ENCODE data around the gene SCUBE2. TPM values are rescaled to one million over a fixed set of nuclear protein-coding genes. Genes with fewer than 3 reads are reported as not detected.
A peak's percentile ranks its signal among the peaks of the same experiment; 100 is the strongest.

Gene SCUBE2
- polyA plus RNA-seq, 2 of the 4 experiments (the other 2 are of a cell fraction): 0.49 to 0.63 TPM

DNA sequence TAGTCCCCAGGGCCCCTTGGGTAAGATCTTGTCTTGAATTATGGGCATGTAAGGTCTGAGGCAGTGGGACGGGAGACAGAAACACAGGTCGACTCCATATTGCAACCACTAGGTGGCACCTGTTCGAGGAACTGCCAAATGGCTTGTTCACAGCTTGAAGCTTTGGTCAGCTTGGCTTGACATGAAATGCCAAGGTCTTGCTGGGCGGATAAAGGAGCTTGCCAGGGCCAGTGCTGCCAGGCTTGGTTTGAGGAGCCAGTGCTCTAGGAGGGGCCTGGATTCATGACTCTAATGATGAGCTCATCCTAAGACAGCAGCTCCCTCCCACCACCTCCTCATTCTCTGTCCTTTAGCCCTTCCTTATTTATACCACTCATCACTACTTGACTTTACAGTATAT lies 75.7 kb downstream of the SCUBE2 start:
- H3K4me2 ChIP-seq: no peak overlapping the region
- ChIA-PET POLR2A (interaction anchor here (1.4 to 1.7 kb wide), 2 partner anchors 122 to 445 kb away, joined by 4 to 5 read pairs; partner anchors contain the start of gene ZNF143), CTCF (interaction anchor here (0.6 to 9.8 kb wide), 35 partner anchors 9 to 491 kb away, joined by 3 to 160 read pairs (median 6); partner anchors contain the start of gene SCUBE2)
- peak; percentile 84 for FAIRE-seq
- no peak overlapping the region for H3K4me3 ChIP-seq
- DNase-seq (ENCODE audit: low read depth in 1 of 2, low spot score in 1 of 2): peak; percentile 84 to 86
- peak; percentile 95 to 98 for ATAC-seq
- no peaks in the 10 kb centered on the region for H3K4me1 ChIP-seq
- no peak overlapping the region for H3K27ac ChIP-seq
- TF ChIP-seq, protein P1, sequence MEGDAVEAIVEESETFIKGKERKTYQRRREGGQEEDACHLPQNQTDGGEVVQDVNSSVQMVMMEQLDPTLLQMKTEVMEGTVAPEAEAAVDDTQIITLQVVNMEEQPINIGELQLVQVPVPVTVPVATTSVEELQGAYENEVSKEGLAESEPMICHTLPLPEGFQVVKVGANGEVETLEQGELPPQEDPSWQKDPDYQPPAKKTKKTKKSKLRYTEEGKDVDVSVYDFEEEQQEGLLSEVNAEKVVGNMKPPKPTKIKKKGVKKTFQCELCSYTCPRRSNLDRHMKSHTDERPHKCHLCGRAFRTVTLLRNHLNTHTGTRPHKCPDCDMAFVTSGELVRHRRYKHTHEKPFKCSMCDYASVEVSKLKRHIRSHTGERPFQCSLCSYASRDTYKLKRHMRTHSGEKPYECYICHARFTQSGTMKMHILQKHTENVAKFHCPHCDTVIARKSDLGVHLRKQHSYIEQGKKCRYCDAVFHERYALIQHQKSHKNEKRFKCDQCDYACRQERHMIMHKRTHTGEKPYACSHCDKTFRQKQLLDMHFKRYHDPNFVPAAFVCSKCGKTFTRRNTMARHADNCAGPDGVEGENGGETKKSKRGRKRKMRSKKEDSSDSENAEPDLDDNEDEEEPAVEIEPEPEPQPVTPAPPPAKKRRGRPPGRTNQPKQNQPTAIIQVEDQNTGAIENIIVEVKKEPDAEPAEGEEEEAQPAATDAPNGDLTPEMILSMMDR (IDR thresholded peaks at IDR 0.05): peak; percentile 82
- no peak for TF ChIP-seq FOXS1 (CRISPR knock-in tag; IDR thresholded peaks at IDR 0.05)
- peak; percentile 67 to 68 for TF ChIP-seq RAD21 (conservative IDR thresholded peaks at IDR 0.05 in 1 of 2, IDR thresholded peaks at IDR 0.05 in 1 of 2)
- TF ChIP-seq HOXB5 (CRISPR knock-in tag; IDR thresholded peaks at IDR 0.05): no peak
- TF ChIP-seq MYC (IDR thresholded peaks at IDR 0.05; ENCODE audit: borderline replicate concordance, low read length): no peak
- peak; percentile 85 for TF ChIP-seq SMC3 (IDR thresholded peaks at IDR 0.05)
- TF ChIP-seq JUN (IDR thresholded peaks at IDR 0.05): no peak
- 6% methylated on average over 4 of the region's 4 CpGs for WGBS (ENCODE audit: missing lambda C conversion rate)
- no peaks in the 10 kb centered on the region; the same call in 2 of the 3 replicates for H3K9me3 ChIP-seq

DNA sequence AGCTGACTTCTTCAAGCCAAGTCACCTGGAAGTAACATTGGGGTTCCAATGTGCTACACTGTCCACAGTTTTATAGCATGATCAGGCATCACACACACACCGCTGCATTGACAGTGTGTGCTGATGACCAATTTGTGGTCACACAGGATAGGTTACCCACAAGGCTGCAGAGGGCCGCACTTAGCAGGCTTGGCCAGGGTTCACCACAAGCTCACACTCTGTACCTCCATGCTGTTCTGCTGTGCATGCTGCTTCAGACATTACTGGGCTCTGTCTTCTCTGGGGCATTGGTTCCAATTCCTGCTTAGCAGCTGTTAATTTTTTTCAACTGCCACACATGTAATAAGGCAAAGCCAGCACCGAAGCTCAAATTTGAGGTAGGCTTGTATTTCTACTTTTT lies 76.6 kb downstream of the SCUBE2 start:
- ChIA-PET POLR2A (interaction anchor here (1.4 to 1.9 kb wide), 3 partner anchors 11 to 446 kb away, joined by 4 to 5 read pairs (median 4); partner anchors contain the start of genes NRIP3 and ZNF143), CTCF (interaction anchor here (0.7 to 9.8 kb wide), 32 partner anchors 9 to 492 kb away, joined by 3 to 160 read pairs (median 6); partner anchors contain the start of gene SCUBE2)
- no peaks in the 10 kb centered on the region for H3K4me1 ChIP-seq
- WGBS (ENCODE audit: missing lambda C conversion rate): 92% methylated on average over 3 of the region's 3 CpGs
- ATAC-seq (no peak; a peak in 1 of 6 replicates), FAIRE-seq (no peak), DNase-seq (ENCODE audit: low read depth in 1 of 2, low spot score in 1 of 2) (no peak)
- H3K4me2 ChIP-seq: no peak overlapping the region
- no peaks in the 10 kb centered on the region; the same call in 2 of the 3 replicates for H3K9me3 ChIP-seq
- TF ChIP-seq SMC3 (IDR thresholded peaks at IDR 0.05) (no peak), BHLHE40 (IDR thresholded peaks at IDR 0.05; ENCODE audit: low read depth, low read length) (no peak), NR3C1 (IDR thresholded peaks at IDR 0.05) (no peak), HOXB5 (CRISPR knock-in tag; IDR thresholded peaks at IDR 0.05) (no peak), FOSL2 (IDR thresholded peaks at IDR 0.05) (no peak), FOSL2 (CRISPR knock-in tag; IDR thresholded peaks at IDR 0.05) (no peak)
- TF ChIP-seq, protein P2, sequence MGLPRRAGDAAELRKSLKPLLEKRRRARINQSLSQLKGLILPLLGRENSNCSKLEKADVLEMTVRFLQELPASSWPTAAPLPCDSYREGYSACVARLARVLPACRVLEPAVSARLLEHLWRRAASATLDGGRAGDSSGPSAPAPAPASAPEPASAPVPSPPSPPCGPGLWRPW (IDR thresholded peaks at IDR 0.05): no peak
- TF ChIP-seq, protein P3, sequence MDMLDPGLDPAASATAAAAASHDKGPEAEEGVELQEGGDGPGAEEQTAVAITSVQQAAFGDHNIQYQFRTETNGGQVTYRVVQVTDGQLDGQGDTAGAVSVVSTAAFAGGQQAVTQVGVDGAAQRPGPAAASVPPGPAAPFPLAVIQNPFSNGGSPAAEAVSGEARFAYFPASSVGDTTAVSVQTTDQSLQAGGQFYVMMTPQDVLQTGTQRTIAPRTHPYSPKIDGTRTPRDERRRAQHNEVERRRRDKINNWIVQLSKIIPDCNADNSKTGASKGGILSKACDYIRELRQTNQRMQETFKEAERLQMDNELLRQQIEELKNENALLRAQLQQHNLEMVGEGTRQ (IDR thresholded peaks at IDR 0.05): no peak
- H3K4me3 ChIP-seq: no peak overlapping the region
- no peak overlapping the region for H3K27ac ChIP-seq

GRCh38 chr11:9013373-9013772 lies 78.0 kb downstream of the SCUBE2 start:
- Histone ChIP-seq H3K4me1 (no peaks in the 10 kb centered on the region), H3K27ac (no peak overlapping the region), H3K4me3 (no peak overlapping the region), H3K9me3 (no peaks in the 10 kb centered on the region; the same call in 2 of the 3 replicates), H3K4me2 (no peak overlapping the region)
- WGBS (ENCODE audit: missing lambda C conversion rate): 54% methylated on average over 4 of the region's 4 CpGs
- ChIA-PET POLR2A (interaction anchor here (1.9 kb wide), 1 partner anchor 10 kb away, joined by 4 read pairs; the partner anchor contains the start of gene NRIP3), CTCF (interaction anchor here (0.7 to 9.8 kb wide), 7 partner anchors 11 to 126 kb away, joined by 3 to 160 read pairs (median 21); no protein-coding TSS in a partner anchor)
- FAIRE-seq (no peak), ATAC-seq (no peak), DNase-seq (ENCODE audit: low read depth in 1 of 2, low spot score in 1 of 2) (no peak)
- TF ChIP-seq BCL3 (IDR thresholded peaks at IDR 0.05): no peak
- no peak for TF ChIP-seq FOXS1 (CRISPR knock-in tag; IDR thresholded peaks at IDR 0.05)
- TF ChIP-seq HOXB13 (CRISPR knock-in tag; IDR thresholded peaks at IDR 0.05; ENCODE audit: low read depth): no peak
- TF ChIP-seq PHF8 (IDR thresholded peaks at IDR 0.05; ENCODE audit: borderline replicate concordance, low read depth): no peak
- no peak for TF ChIP-seq NPAS2 (CRISPR knock-in tag; IDR thresholded peaks at IDR 0.05; ENCODE audit: borderline replicate concordance)
- TF ChIP-seq, protein P1 (IDR thresholded peaks at IDR 0.05): no peak
- no peak for TF ChIP-seq CHD2 (IDR thresholded peaks at IDR 0.05; ENCODE audit: low read length, partially characterized antibody)
- TF ChIP-seq RCOR1 (IDR thresholded peaks at IDR 0.05; ENCODE audit: low read depth, low read length): no peak
- no peak for TF ChIP-seq TP53 (CRISPR knock-in tag; IDR thresholded peaks at IDR 0.05)
- TF ChIP-seq MYC (IDR thresholded peaks at IDR 0.05; ENCODE audit: borderline replicate concordance, low read length): no peak
- TF ChIP-seq RFX5 (IDR thresholded peaks at IDR 0.05): no peak
- no peak for TF ChIP-seq CBX2 (IDR thresholded peaks at IDR 0.05; ENCODE audit: borderline replicate concordance, low read depth)
- TF ChIP-seq TFCP2L1 (CRISPR knock-in tag; IDR thresholded peaks at IDR 0.05): no peak
- TF ChIP-seq ESRRA (IDR thresholded peaks at IDR 0.05; ENCODE audit: borderline replicate concordance, low read length): no peak
- TF ChIP-seq, protein P2 (IDR thresholded peaks at IDR 0.05): no peak
- TF ChIP-seq, protein P3 (IDR thresholded peaks at IDR 0.05): no peak
- TF ChIP-seq RAD21 (conservative IDR thresholded peaks at IDR 0.05 in 1 of 2, IDR thresholded peaks at IDR 0.05 in 1 of 2): no peak

All from A549 (cell line).